ENCODE data around the gene MED13. TPM values are rescaled to one million over a fixed set of nuclear protein-coding genes. Genes with fewer than 3 reads are reported as not detected.

Gene MED13
- total RNA-seq, 1 experiment from 2014 or later: 96.0 TPM

- H3K4me1 ChIP-seq (ENCODE audit: control insufficient read depth in 1 of 2, insufficient read depth in 2 of 2, low read length in 2 of 2): peaks cover 0 to 16% of the 10 kb centered on the region in 2 experiments; a peak in 2 of 4 replicates
- no peak overlapping the region for H3K4me3 ChIP-seq (replicated peaks in 1 of 2; ENCODE audit: low read depth in 1 of 2, low read length in 2 of 2)
- H4K20me1 ChIP-seq (ENCODE audit: insufficient read depth): no peaks in the 10 kb centered on the region
- H3K79me2 ChIP-seq (ENCODE audit: insufficient read depth, low read length): no peaks in the 10 kb centered on the region
- no peaks in the 10 kb centered on the region for H3K9me3 ChIP-seq (ENCODE audit: control insufficient read depth in 1 of 2, insufficient read depth in 1 of 2, low read depth in 1 of 2, low read length in 2 of 2)
- intact Hi-C loops (cut with micrococcal nuclease): loop anchor here (1.0 to 10.0 kb wide), 7 partner anchors 43 to 697 kb away; partner anchors contain the start of gene BRIP1
- no peak overlapping the region for H3K4me2 ChIP-seq (ENCODE audit: low read length)
- H2AFZ ChIP-seq (ENCODE audit: low read depth, low read length, poor library complexity, severe bottlenecking): peak overlapping the region; percentile 82
- POLR2A ChIA-PET: interaction anchor here (0.5 to 1.9 kb wide), 3 partner anchors 44 to 527 kb away, joined by 3 to 6 read pairs (median 3); no protein-coding TSS in a partner anchor
- RAD21 ChIA-PET (ENCODE audit: low non-redundant PET in 1 of 2, low total read pairs in 2 of 2, uncharacterized antibody in 2 of 2, unreplicated experiment in 2 of 2): interaction anchor here (0.5 to 1.9 kb wide), 25 partner anchors 8 to 696 kb away, joined by 3 to 14 read pairs (median 4); partner anchors contain the start of genes BRIP1 (in 2 of the 2) and MED13 (in 1 of the 2)
- no peaks in the 10 kb centered on the region for H3K36me3 ChIP-seq (ENCODE audit: control insufficient read depth in 1 of 2, insufficient read depth in 2 of 2, low read length in 2 of 2)
- H3K27ac ChIP-seq (ENCODE audit: low read depth, low read length): no peak overlapping the region
- DNase-seq (ENCODE audit: low read depth, low spot score): peak; percentile 95
- no peaks in the 10 kb centered on the region for H3K27me3 ChIP-seq (ENCODE audit: insufficient read depth, low read length)
- BruUV-seq (replicated peaks): no TSS peak
- H3K9me2 ChIP-seq (ENCODE audit: insufficient read depth): no peaks in the 10 kb centered on the region
- CTCF ChIA-PET: interaction anchor here (0.5 to 2.4 kb wide), 99 partner anchors 9 to 700 kb away, joined by 3 to 40 read pairs (median 5); partner anchors contain the start of genes BRIP1, INTS2, MED13 and METTL2A
- peak; percentile 99 for ATAC-seq
- H3K9ac ChIP-seq (ENCODE audit: low read length): no peak overlapping the region
- TF ChIP-seq RAD21 (IDR thresholded peaks at IDR 0.05; ENCODE audit: low read depth): peak; percentile 100
- no peak for TF ChIP-seq EGR1 (IDR thresholded peaks at IDR 0.05; ENCODE audit: low read depth)
- TF ChIP-seq POLR2AphosphoS5 (IDR thresholded peaks at IDR 0.05; ENCODE audit: low read depth, low read length): no peak
- no peak for TF ChIP-seq REST (IDR thresholded peaks at IDR 0.05; ENCODE audit: low read depth)
- no peak for TF ChIP-seq ATF3 (IDR thresholded peaks at IDR 0.05)
- TF ChIP-seq ZFX (IDR thresholded peaks at IDR 0.05): no peak
- TF ChIP-seq ZBTB33 (IDR thresholded peaks at IDR 0.05; ENCODE audit: extremely low read depth, insufficient replicate concordance, low read length): no peak
- no peak for TF ChIP-seq SRF (IDR thresholded peaks at IDR 0.05; ENCODE audit: low read depth)
- TF ChIP-seq ELF1 (IDR thresholded peaks at IDR 0.05; ENCODE audit: borderline replicate concordance, low read depth): no peak
- TF ChIP-seq JUND (IDR thresholded peaks at IDR 0.05): no peak
- peak; percentile 72 for TF ChIP-seq YY1 (IDR thresholded peaks at IDR 0.05; ENCODE audit: extremely low read depth, insufficient replicate concordance, low read depth, low read length)
- TF ChIP-seq SIN3A (IDR thresholded peaks at IDR 0.05; ENCODE audit: low read depth): no peak
- peak; percentile 87; the same call in 1 of the 2 replicates for TF ChIP-seq CBX3 (IDR thresholded peaks at IDR 0.05; ENCODE audit: low read depth)
- TF ChIP-seq SP1 (IDR thresholded peaks at IDR 0.05; ENCODE audit: low read depth): no peak
- no peak for TF ChIP-seq MAX (IDR thresholded peaks at IDR 0.05)
- TF ChIP-seq ZNF274 (IDR thresholded peaks at IDR 0.05; ENCODE audit: low read depth, low read length): no peak
- no peak for TF ChIP-seq FOSL1 (IDR thresholded peaks at IDR 0.05; ENCODE audit: low read depth)
- TF ChIP-seq TCF7L2 (IDR thresholded peaks at IDR 0.05; ENCODE audit: borderline replicate concordance, extremely low read depth, insufficient read depth, insufficient read length): no peak
- TF ChIP-seq POLR2A (IDR thresholded peaks at IDR 0.05; ENCODE audit: borderline replicate concordance, extremely low read depth, insufficient read depth, insufficient read length): no peak
- no peak for TF ChIP-seq CEBPB (IDR thresholded peaks at IDR 0.05; ENCODE audit: low read depth)
- TF ChIP-seq EZH2phosphoT487 (IDR thresholded peaks at IDR 0.05; ENCODE audit: borderline replicate concordance): no peak
These were observed 44.4 kb upstream of the MED13 start for GRCh38 chr17:62109378-62109902.

Data from HCT116 (cell line).